Left renal pelvis (tissue), 4 donors: Measurements from ENCODE around the gene UQCR11. TPM values are rescaled to one million over a fixed set of nuclear protein-coding genes. Genes with fewer than 3 reads are reported as not detected.
A peak's percentile ranks its signal among the peaks of the same experiment; 100 is the strongest.

ENCODE experiments used
- DNase-seq, 4 donors: peaks; one replicate each; pipeline ENCODE4 v3.0.0-alpha.2; 2013; ENCODE audit warnings: low read depth in 4 of 4, low spot score in 3 of 4
- polyA plus RNA-seq, 4 donors: library from polyadenylated mRNA; unstranded; fragments of 120-200 nt; gene quantifications; one replicate each; pipeline ENCODE4 v1.2.1, GENCODE V29; 2013; ENCODE audit not compliant: insufficient read length in 4 of 4

UQCR11 gene
- polyA plus RNA-seq, 4 donors: 86.3 to 159 (median 107) TPM

DNA sequence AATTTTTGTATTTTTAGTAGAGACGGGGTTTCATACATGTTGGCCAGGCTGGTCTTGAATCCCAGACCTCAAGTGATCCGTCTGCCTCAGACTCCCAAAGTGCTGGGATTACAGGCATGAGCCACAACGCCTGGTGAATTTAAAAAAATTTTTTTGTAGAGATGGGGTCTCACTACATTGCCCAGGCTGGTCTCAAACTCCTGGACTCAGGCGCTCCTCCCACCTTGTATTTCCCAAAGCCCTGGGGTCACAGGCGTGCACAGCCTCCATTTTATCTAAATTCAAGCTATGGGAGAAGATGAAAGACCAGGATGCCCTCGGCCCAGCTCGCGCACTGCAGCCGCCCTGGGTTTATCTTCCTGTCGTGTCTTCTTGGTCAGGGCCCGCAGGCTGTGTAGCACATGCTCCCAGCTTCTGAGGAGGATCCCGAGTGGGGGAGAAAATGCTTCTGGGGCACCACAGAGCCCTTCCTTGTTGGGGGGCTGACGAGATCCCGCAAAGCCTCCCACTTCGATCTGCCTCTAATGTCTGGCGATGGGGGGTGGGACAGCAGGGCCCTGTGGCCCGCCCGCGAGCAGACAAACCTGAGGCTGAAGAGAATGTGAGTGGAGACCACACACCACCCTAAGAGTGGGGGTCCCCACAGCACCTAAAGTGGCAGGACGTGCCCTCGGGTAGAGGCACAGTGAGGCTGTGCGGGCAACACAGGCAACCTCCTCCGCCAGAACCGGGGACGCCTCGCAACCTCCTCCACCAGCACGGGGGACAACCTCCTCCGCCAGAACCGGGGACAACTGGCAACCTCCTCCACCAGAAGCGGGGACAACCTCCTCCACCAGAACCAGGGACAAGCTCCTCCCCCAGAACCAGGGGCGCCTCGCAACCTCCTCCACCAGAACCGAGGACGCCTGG, 31.3 kb upstream of the UQCR11 start:
- DNase-seq: no peak

GRCh38 chr19:1634938-1635243, 29.6 kb upstream of the UQCR11 start:
- no peak for DNase-seq

DNA sequence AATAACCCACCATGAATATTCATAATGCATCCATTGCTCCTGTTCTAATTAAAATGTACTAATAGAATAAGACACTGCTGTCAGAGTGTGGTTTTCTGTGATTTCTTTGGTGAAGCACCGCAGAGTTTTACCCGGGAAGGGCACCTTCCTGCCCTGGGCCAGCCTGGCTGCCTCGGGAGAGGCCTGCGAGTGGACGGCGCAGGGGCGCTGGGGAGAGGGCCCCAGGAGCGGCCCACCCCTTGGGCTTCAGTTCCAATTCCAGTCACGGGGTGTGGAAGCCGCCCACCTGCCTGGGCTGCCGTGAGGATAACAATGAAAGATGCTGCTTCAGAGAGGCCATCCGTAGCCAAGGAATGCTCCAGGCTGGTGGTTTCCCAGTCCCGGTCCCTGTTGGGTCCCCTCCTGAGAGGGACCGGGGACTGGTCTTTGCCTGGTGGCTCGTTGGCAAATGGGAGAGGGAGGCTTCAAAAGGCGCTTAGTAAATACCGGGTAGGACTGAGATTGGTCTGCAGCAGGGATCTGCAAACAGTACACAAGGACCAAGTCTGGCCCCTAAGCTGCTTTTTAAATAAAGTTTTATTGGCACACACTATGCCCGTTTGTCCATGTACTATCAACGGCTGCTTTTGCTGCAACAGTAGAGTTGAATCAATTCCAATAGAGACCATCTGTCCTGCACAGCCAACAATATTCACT, 29.1 kb upstream of the UQCR11 start:
- no peak for DNase-seq

DNA sequence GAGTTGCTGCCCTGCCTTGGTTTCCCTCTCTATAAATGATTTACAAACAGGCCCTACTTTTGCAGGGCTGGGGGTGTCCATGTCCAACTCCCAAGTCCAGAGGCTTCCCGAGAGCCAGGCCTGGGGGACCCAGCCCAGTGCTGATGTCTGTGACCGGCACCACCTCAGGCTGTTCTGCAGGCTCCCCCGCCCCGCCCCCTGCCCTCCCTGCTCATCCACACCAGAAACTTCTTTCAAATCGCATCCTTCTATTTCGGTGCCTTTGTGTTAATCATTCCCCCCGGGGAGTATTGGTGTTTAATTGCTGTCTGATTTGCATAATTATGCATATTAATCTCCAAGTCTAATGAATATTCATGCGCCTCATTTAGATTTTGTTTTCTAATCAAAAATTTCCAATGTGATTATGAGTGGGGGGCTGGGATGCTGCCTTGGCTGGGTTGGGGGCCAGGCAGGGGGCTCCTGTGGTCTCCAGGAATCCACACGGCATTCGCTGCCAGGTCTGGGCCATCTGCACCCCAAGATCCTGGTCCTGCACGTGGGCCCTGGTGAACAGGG, 28.1 kb upstream of the UQCR11 start:
- DNase-seq: no peak

GRCh38 chr19:1632462-1633268, 27.4 kb upstream of the UQCR11 start:
- DNase-seq: no peak

DNA sequence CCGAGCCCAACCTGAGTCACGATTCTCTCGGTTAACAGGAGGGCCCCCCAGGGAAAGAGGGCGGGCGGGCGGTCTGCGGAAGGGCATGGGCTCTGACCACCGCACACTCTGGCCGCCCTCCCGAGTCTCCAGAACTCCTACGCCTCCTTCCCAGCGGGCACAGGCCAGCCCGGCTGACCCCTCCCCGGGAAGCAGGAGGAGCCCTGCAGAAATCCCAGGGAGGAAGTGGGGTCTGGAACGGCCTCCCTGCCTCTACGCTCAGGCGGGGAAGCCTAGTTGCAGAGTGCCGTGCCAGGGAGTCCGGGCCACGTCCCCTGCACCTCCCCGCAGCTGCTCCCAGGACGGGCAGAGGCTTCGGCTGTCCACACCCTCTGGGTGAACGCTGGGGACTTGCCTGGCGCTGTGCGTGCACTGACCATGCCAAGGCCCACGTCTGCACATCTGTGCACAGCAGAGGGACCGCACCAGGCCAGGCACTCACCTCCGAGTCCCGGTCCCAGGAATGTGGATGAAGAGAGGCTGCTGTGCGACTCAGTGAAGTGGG, 26.4 kb upstream of the UQCR11 start:
- DNase-seq: no peak

DNA sequence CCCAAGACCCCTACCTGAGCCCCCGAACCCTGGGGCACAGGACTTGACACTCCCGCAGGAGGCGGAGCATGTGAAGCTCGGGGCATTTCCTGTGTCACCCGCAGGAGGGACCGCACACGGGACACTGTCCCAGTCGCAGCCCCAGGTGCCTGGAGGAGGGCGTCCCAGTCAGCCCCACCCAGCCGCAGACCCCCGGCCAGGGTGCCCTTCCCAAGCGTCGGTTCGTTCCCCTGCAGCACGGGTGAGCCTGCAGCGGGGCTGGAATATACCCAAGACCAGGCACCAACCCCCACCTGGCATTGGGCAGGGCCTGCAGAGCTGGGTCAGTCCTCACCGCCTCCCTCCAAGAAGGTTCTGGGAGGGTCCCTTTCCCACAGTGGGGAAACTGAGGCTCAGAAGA, 25.5 kb upstream of the UQCR11 start:
- no peak for DNase-seq

DNA sequence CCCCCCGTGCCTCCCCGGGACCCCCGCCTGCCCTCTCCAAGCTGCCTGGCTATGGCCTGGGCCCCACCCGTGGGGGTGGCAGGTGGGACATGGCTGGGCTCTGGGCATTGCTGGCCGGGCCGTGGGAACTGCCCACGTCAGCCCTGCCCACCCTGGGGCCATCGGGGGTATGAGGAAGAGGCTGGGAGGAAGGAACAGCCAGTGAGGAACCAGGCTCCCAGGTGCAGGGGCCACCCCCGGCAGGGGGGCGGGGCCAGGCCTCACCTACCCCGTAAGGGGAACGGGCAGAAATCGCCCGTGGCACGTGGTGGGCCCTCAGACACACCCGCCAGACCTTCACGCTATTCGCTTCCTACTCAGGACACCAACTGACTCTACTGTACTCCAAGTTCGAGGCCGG, 24.8 kb upstream of the UQCR11 start:
- DNase-seq: no peak

GRCh38 chr19:1629256-1629808, 24.1 kb upstream of the UQCR11 start:
- no peak for DNase-seq

- no peak for DNase-seq
Observed at GRCh38 chr19:1627194-1627593, 21.9 kb upstream of the UQCR11 start.

GRCh38 chr19:1626417-1627010, 21.3 kb upstream of the UQCR11 start:
- no peak for DNase-seq

DNA sequence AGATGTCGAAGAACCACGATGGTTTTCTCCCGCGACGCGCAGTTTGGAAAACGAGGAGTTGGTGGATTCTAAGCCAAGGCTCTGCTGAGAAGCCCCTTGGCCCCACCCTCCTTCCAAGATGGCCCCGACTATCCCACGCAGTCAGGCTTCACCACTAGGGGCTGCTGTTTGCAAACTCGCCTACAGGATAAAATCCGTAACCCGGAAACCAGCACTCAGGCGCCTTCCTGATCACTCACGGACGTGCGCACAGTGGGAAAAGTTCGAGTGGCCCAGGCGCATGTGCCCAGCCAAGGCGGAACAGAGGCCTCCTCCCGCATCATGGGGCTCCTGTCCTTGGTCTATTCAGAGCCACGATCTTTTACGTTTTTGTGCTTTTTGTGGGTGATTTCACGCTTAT, 19.2 kb upstream of the UQCR11 start:
- peak in 1 of 4 donors; percentile 29 for DNase-seq

DNA sequence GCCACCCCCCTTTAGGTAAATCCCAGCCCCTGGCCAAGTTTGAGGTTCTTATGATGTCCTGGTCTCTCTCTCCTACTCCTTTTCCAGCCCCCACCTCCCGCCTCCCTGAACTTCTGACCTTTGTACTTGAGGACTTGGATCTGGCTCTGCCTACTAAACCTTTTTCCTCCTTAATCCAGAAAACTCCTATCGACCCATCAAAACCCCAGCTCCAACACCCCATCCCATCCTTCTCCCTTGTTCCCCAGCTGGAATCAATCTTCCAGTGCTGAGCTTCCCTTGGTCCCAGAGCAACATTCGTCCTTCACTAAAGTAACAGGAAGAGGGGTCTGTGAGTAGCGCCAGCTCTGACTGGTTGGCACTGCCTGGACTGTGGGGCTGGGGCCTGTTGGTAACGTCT, 17.3 kb upstream of the UQCR11 start:
- DNase-seq: no peak

DNA sequence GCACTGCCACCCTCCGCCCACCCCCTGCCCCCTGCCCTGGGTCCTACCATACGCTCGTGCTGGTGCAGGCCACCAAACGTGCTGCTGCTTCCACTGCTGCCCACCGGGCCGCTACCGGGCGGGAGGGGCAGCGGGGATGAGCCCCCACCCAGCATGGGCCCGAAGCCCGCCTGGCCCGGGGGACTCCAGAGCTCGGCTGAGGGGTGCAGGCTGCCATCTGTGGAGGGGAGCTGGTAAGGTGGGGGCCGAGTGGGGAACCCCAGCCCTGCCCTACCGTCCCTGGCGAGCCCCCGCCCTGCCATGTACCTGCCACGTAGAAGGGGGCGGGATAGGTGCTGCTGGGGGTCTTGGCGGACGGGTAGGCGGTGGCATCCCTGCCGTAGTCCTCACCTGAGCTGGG, 16.7 kb upstream of the UQCR11 start:
- no peak for DNase-seq

DNA sequence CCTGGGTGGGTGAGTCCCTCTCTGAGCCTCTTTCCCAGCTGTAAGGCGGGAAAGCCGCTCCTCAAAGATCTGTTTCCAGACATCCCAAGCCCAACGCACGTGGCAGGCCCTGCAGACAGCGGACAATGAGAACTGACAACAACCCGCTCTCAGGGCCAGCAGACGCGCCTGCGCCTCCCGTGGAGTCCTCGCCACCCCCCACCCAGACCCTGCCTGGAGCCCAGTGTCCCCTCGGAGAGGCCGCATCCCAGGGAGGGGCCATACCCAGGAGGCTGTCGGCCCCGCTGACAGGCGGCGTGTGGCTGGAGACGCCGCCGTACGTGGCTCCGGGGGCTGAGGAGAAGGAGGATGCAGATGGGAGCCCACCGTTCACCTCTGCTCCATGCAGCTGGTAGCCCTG, 16.3 kb upstream of the UQCR11 start:
- no peak for DNase-seq

GRCh38 chr19:1621021-1621420, 15.8 kb upstream of the UQCR11 start:
- DNase-seq: no peak

DNA sequence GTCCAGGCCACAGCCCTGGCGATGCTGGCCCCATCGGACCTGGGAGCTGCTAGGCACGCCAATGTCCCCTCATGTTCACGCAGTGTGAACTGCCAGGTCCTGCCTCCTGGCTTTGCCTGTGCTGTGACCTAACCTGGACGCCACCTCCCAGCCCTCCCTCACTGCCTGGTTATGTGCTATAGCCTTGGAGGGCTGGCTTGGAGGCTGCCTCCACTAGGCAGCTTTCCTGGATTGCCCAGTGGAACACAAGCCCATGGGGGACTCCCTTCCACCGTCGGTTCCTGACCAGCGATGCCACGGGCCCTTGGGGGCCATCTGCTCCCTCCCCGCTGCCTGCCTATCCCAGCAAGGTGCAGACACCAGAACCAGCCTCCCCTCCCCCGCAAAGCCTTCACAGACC, 15.2 kb upstream of the UQCR11 start:
- DNase-seq: no peak

DNA sequence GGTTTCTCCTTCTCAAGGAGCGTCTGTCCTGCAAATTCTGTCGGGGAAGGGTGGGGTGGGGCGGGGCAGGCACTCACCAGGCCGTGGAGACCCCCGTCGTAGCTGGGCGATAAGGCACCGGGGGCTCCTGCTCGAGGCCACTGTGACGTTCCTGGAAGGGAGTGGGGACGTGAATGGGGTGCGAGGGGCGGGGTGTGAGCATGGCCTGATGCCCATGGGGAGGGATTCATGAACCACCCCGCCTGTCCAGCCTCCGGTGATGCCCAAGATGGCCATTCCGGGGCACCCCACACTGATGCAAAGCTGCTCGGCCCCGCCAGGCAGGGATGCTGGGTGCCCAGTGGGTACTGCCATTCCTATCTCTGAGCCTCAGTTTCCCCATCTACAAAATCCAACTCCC, 14.4 kb upstream of the UQCR11 start:
- no peak for DNase-seq

DNA sequence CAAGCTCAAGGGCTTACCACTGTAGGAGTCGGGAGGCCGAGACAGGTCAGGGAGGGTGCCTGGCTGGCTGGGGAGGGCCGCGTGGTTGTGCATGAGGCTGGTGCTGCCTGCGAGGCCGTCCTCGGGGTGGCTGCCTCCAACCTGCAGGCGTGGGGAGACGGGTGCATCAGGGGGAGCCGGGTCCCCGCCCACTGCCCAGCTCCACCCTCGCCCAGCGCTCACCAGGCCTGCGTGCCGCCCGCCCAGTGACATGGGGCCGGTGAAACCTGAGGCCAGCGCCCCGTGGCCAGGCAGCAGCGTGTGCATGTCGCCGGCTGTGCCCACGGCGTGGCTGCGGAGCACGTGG, 13.8 kb upstream of the UQCR11 start:
- no peak for DNase-seq
